Measurements from ENCODE around the gene GULP1.

Gene GULP1

GRCh38 chr2:188588235-188588634 is 296.6 kb downstream of the GULP1 start:
- no peak for TF ChIP-seq CTCF (conservative IDR thresholded peaks at IDR 0.05; ENCODE audit: low read depth)
- CTCF ChIA-PET: no interaction called here
- H3K27ac ChIP-seq: no peak overlapping the region
- POLR2A ChIA-PET (ENCODE audit: low non-redundant PET): no interaction called here
- no peak for DNase-seq (ENCODE audit: low spot score)

- CTCF ChIA-PET: interaction anchor here (0.6 kb wide), 1 partner anchor 92 kb away, joined by 3 read pairs; no protein-coding TSS in a partner anchor
These were observed 304.4 kb downstream of the GULP1 start for GRCh38 chr2:188596054-188596453.

GRCh38 chr2:188598551-188598950 is 306.9 kb downstream of the GULP1 start:
- no peak overlapping the region for H3K27ac ChIP-seq
- ChIA-PET POLR2A (ENCODE audit: low non-redundant PET) (no interaction called here), CTCF (no interaction called here)
- no peak for TF ChIP-seq CTCF (conservative IDR thresholded peaks at IDR 0.05; ENCODE audit: low read depth)
- no peak for DNase-seq (ENCODE audit: low spot score)

More at GRCh38 chr2:188596054-188596453, 304.4 kb downstream of the GULP1 start:
- POLR2A ChIA-PET (ENCODE audit: low non-redundant PET): no interaction called here
- no peak for TF ChIP-seq CTCF (conservative IDR thresholded peaks at IDR 0.05; ENCODE audit: low read depth)
- no peak for DNase-seq (ENCODE audit: low spot score)
- H3K27ac ChIP-seq: no peak overlapping the region

- no peak for DNase-seq (ENCODE audit: low spot score)
- no peak for TF ChIP-seq CTCF (conservative IDR thresholded peaks at IDR 0.05; ENCODE audit: low read depth)
- CTCF ChIA-PET: no interaction called here
These were observed 307.5 kb downstream of the GULP1 start for GRCh38 chr2:188599140-188599539.

GRCh38 chr2:188600536-188601210 is 309.0 kb downstream of the GULP1 start:
- TF ChIP-seq CTCF (conservative IDR thresholded peaks at IDR 0.05; ENCODE audit: low read depth): no peak
- DNase-seq (ENCODE audit: low spot score): no peak
- POLR2A ChIA-PET (ENCODE audit: low non-redundant PET): no interaction called here
- H3K27ac ChIP-seq: no peak overlapping the region
- CTCF ChIA-PET: no interaction called here

More at GRCh38 chr2:188599140-188599539, 307.5 kb downstream of the GULP1 start:
- POLR2A ChIA-PET (ENCODE audit: low non-redundant PET): no interaction called here
- no peak overlapping the region for H3K27ac ChIP-seq

- no peak overlapping the region for H3K27ac ChIP-seq
- POLR2A ChIA-PET (ENCODE audit: low non-redundant PET): no interaction called here
- no peak for DNase-seq (ENCODE audit: low spot score)
- no peak for TF ChIP-seq CTCF (conservative IDR thresholded peaks at IDR 0.05; ENCODE audit: low read depth)
- CTCF ChIA-PET: no interaction called here
These were observed 309.7 kb downstream of the GULP1 start for GRCh38 chr2:188601391-188601790.

All from RWPE1 (cell line).